ENCODE data around the gene PPP2R2B. TPM values are rescaled to one million over a fixed set of nuclear protein-coding genes. Genes with fewer than 3 reads are reported as not detected.

PPP2R2B gene
- total RNA-seq, 1 donor from 2014 or later, result 0.35 TPM

- Mint-ChIP-seq H3K27ac (ENCODE audit: unreplicated experiment) (no peak overlapping the region), H3K36me3 (ENCODE audit: low read depth) (no peaks in the 10 kb centered on the region)
These were observed 73.5 kb downstream of the PPP2R2B start for GRCh38 chr5:146805081-146805480.

DNA sequence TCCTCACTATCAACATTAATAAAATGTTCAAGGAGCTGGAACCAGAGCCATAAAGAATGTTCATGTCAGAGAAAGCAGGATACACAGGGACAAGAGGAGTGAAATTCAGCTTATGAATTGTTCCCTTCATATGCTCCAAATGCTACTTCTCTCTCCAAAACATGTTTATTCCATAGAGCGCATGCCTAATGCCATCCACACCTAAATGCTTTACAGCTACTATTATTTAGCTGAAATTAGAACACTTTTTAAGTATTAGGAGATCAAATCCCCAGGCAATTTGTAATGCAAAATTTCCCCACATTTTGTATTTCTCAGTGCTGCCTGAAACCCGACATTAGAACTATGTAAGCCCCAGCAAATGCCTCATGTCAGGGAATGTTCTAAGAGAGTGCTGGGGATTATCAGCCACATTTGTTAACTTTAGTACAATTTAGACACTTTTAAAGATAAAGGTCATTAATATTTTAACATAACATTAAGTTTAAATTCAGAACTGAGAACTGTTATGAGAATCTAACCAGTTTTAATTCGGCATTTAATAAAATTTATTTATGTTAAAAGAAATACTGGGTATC is 75.5 kb downstream of the PPP2R2B start:
- DNase-seq (ENCODE audit: low spot score), result no peak
- no peaks in the 10 kb centered on the region for H3K4me1 Mint-ChIP-seq (ENCODE audit: low read depth)
- no peak overlapping the region for H3K27ac Mint-ChIP-seq (ENCODE audit: unreplicated experiment)
- no peaks in the 10 kb centered on the region for H3K9me3 Mint-ChIP-seq (ENCODE audit: low read depth)
- peaks cover 2% of the 10 kb centered on the region for H3K27me3 Mint-ChIP-seq (ENCODE audit: low read depth)
- no peaks in the 10 kb centered on the region for H3K36me3 Mint-ChIP-seq (ENCODE audit: low read depth)
- no peak overlapping the region for H3K4me3 Mint-ChIP-seq (ENCODE audit: unreplicated experiment)
- TF ChIP-seq CTCF (IDR thresholded peaks at IDR 0.05), result no peak

More at GRCh38 chr5:146805081-146805480, 73.5 kb downstream of the PPP2R2B start:
- DNase-seq (ENCODE audit: low spot score), result no peak
- Mint-ChIP-seq H3K9me3 (ENCODE audit: low read depth) (peaks cover 1% of the 10 kb centered on the region), H3K4me3 (ENCODE audit: unreplicated experiment) (no peak overlapping the region), H3K27me3 (ENCODE audit: low read depth) (no peaks in the 10 kb centered on the region), H3K4me1 (ENCODE audit: low read depth) (no peaks in the 10 kb centered on the region)
- no peak for TF ChIP-seq CTCF (IDR thresholded peaks at IDR 0.05)

DNA sequence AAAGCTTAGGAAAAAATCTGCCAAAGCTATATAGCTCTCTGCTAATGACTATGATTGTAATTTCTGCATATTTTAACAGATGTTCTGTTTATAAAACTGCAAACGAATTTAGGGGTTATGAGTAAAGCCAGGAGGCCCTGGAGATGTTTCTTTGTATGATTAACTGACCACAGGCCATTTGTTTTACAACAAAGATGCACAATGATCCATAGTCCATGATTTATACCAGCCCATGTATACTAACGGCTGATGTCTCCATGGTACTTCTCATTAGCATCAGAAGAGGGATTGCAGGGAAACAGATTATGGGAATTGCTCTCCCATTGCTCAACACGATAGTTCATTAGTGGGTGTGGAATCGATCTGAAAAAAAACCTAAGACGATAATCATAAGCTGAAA is 78.9 kb downstream of the PPP2R2B start:
- H3K27me3 Mint-ChIP-seq (ENCODE audit: low read depth), result peaks cover 3% of the 10 kb centered on the region
- no peaks in the 10 kb centered on the region for H3K36me3 Mint-ChIP-seq (ENCODE audit: low read depth)
- DNase-seq (ENCODE audit: low spot score), result no peak
- no peak overlapping the region for H3K4me3 Mint-ChIP-seq (ENCODE audit: unreplicated experiment)
- H3K9me3 Mint-ChIP-seq (ENCODE audit: low read depth), result no peaks in the 10 kb centered on the region
- no peak overlapping the region for H3K27ac Mint-ChIP-seq (ENCODE audit: unreplicated experiment)
- no peak for TF ChIP-seq CTCF (IDR thresholded peaks at IDR 0.05)
- peaks cover under 1% of the 10 kb centered on the region for H3K4me1 Mint-ChIP-seq (ENCODE audit: low read depth)

DNA sequence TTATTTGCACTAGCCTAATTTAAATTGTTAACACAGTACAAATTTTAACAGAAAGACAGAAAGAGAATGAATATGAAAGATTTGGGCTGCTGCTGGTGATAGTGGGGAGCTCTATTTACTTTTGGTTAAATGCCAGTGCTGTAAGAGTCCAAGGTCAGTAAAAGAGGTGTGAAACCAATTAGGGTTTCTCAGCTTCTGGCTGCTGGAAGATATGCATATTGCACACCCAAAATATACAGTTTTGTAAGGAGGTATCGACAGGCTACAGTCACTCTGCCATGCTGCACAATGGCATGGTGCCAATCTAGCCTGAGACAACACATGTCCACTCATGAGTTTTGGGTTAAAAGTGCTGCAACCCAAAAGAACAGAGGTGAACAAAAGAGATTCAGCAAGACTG is 79.3 kb downstream of the PPP2R2B start:
- H3K27me3 Mint-ChIP-seq (ENCODE audit: low read depth), result peaks cover 3% of the 10 kb centered on the region
- no peak for TF ChIP-seq CTCF (IDR thresholded peaks at IDR 0.05)
- DNase-seq (ENCODE audit: low spot score), result no peak
- no peak overlapping the region for H3K4me3 Mint-ChIP-seq (ENCODE audit: unreplicated experiment)
- H3K36me3 Mint-ChIP-seq (ENCODE audit: low read depth), result no peaks in the 10 kb centered on the region
- H3K4me1 Mint-ChIP-seq (ENCODE audit: low read depth), result peaks cover 5% of the 10 kb centered on the region
- no peaks in the 10 kb centered on the region for H3K9me3 Mint-ChIP-seq (ENCODE audit: low read depth)
- no peak overlapping the region for H3K27ac Mint-ChIP-seq (ENCODE audit: unreplicated experiment)

- no peak overlapping the region for H3K4me3 Mint-ChIP-seq (ENCODE audit: unreplicated experiment)
These were observed 80.9 kb downstream of the PPP2R2B start for GRCh38 chr5:146797658-146798057.

More at GRCh38 chr5:146797658-146798057, 80.9 kb downstream of the PPP2R2B start:
- Mint-ChIP-seq H3K9me3 (ENCODE audit: low read depth) (no peaks in the 10 kb centered on the region), H3K27ac (ENCODE audit: unreplicated experiment) (no peak overlapping the region), H3K36me3 (ENCODE audit: low read depth) (no peaks in the 10 kb centered on the region), H3K4me1 (ENCODE audit: low read depth) (peaks cover 7% of the 10 kb centered on the region), H3K27me3 (ENCODE audit: low read depth) (peaks cover 3% of the 10 kb centered on the region)
- no peak for DNase-seq (ENCODE audit: low spot score)
- TF ChIP-seq CTCF (IDR thresholded peaks at IDR 0.05), result no peak
